ENCODE measurements around the gene ZFAND6. TPM values are rescaled to one million over a fixed set of nuclear protein-coding genes. Genes with fewer than 3 reads are reported as not detected.
"Not testable (repeated sequence)": the region's sequence is repeated elsewhere in the genome, so short reads cannot be mapped to it uniquely, and the experiment has no call there.

Gene ZFAND6
- 36.4 TPM for total RNA-seq

GRCh38 chr15:80058851-80059785 is at the start of gene ZFAND6:
Gene ZFAND6 (plus strand): TSS chr15:80059676. CDS start chr15:80120345, 60,669 bp downstream.
- DNase-seq (ENCODE audit: low spot score) (peak; percentile 98), ATAC-seq (peak; percentile 93)

DNA sequence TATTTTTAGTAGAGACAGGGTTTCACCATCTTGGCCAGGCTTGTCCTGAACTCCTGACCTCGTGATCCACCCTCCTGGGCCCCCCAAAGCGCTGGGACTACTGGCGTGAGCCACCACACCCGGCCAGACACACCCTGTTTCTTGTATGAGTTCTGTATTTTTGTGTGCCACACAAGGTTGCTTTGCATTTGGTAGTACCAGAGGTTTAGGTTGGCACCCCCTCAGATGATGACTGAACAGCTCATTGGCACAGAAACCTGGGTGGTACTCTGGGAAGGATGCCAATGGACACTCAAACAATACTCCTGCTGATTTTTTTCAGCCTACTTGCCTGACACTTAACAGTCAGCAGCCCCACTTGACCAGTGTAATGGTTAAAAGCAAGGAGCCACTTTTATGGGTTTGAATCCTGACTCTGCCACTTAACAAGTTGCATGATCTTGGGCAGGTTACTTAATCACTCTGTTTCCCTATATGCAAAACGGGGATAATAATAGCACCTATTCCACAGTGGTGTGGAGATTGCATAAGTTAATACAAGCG is 49.3 kb upstream of the ZFAND6 start:
- ATAC-seq = no peak
- DNase-seq (ENCODE audit: low spot score) = peak; percentile 22

DNA sequence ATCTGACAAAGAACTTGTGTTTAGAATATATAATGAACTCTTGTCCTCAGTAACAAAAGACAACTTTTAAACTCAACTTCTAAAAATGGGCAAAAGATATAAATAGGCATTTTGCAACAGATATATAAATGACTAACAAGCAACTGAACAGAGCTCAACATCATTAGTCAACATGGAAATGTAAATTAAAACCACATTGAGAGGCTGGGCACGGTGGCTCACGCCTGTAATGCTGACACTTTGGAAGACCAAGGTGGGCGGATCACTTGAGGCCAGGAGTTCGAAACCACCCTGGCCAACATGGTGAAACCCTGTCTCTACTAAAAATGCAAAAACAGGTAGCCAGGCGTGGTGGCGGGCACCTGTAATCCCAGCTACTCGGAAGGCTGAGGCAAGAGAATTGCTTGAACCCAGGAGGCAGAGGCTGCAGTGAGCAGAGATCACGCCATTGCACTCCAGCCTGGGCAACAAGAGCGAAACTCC is 48.4 kb upstream of the ZFAND6 start:
- ATAC-seq = not testable (repeated sequence)
- peak; percentile 19 for DNase-seq (ENCODE audit: low spot score)

DNA sequence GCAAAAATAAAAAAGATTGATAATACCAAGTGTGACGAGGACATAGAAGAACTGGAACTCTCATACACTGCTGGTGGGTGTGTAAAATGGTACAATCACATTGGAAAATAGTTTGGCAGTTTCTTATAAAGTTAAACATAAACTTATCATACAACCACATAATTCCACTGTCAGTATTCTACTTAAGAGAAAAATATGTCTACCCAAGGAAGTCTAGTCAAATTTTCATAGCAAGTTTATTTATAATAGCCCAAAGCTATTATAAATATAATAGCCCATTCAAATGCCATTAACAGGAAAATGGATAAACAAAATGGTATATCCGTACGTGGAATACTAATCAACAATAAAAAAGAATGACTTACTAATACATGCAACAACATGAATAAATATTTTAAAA is 47.9 kb upstream of the ZFAND6 start:
- no peak for ATAC-seq

GRCh38 chr15:80012060-80012726 is 47.3 kb upstream of the ZFAND6 start:
- no peak for DNase-seq (ENCODE audit: low spot score)
- ATAC-seq = no peak

More for the DNA sequence above, 47.9 kb upstream of the ZFAND6 start:
- DNase-seq (ENCODE audit: low spot score) = no peak

GRCh38 chr15:80014186-80014585 is 45.3 kb upstream of the ZFAND6 start:
- not testable (repeated sequence) for ATAC-seq; DNase-seq (ENCODE audit: low spot score)

- ATAC-seq = no peak
- peak; percentile 4 for DNase-seq (ENCODE audit: low spot score)
These were observed 44.3 kb upstream of the ZFAND6 start for GRCh38 chr15:80015156-80015555.

- not testable (repeated sequence) for ATAC-seq
- DNase-seq (ENCODE audit: low spot score) = peak; percentile 24
These were observed 43.0 kb upstream of the ZFAND6 start for GRCh38 chr15:80016506-80016905.

- not testable (repeated sequence) for ATAC-seq
- DNase-seq (ENCODE audit: low spot score) = peak; percentile 5
These were observed 42.3 kb upstream of the ZFAND6 start for GRCh38 chr15:80017139-80017538.

- ATAC-seq (no peak), DNase-seq (ENCODE audit: low spot score) (peak; percentile 3)
These were observed 40.2 kb upstream of the ZFAND6 start for GRCh38 chr15:80019168-80019745.

DNA sequence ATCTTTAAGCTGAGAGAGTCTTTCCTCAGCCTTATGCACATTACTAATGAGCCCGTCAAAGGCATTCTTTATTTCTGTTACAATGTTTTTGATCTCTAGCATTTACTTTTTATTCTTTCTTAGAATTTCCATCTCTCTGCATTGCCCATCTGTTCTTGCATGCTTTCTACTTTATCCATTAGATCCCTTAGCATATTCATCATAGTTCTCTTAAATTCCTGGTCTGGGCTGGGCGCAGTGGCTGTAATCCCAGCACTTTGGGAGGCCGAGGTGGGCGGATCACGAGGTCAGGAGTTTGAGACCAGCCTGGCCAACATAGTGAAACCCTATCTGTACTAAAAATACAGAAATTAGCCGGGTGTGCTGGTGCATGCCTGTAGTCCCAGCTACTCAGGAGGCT is 39.3 kb upstream of the ZFAND6 start:
- DNase-seq (ENCODE audit: low spot score) = peak; percentile 15
- ATAC-seq = not testable (repeated sequence)

GRCh38 chr15:80020731-80021130 is 38.7 kb upstream of the ZFAND6 start:
- DNase-seq (ENCODE audit: low spot score) (no peak), ATAC-seq (no peak)

GRCh38 chr15:80026310-80026709 is 33.2 kb upstream of the ZFAND6 start:
- ATAC-seq (no peak), DNase-seq (ENCODE audit: low spot score) (no peak)

DNA sequence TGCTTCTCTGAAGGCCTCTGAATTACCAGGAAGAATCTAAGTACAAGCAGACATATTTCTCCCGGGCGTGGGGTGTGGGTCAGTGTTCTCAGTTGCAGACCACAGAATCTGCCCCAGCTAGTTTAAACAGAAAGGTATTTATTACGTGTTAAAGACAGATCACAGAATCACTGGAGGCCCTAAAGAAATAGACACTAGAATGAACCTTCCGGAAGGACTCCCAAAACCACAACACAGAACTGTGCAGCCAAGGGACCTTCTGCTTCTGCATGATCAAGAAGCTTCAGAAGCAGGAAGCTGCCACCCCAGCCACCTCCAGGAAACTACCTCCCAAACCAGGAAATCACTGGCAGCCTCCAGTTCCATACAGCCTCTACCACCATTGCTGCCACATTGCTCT is 32.7 kb upstream of the ZFAND6 start:
- DNase-seq (ENCODE audit: low spot score) (peak; percentile 18), ATAC-seq (no peak)

GRCh38 chr15:80028937-80029336 is 30.5 kb upstream of the ZFAND6 start:
- DNase-seq (ENCODE audit: low spot score) (no peak), ATAC-seq (no peak)

DNA sequence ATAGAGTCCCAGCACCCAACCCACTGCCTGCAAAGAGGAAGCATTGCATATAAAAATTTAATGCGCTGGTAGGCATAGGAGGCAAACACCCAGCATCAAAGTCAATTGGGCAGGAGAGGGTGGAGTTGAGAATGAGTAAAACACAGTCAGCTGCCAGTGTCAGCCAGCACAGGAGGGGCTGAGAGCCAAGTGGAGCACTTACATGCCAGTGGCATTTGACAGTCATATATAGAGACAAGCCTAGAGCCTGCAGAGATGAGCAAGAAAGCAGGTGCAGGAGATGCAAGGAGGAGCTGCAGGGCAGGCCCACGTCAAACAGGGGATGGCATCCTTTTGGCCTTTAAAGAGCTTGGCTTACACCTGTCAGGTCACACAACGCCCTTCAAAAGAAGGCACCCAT is 27.6 kb upstream of the ZFAND6 start:
- ATAC-seq (no peak), DNase-seq (ENCODE audit: low spot score) (no peak)

DNA sequence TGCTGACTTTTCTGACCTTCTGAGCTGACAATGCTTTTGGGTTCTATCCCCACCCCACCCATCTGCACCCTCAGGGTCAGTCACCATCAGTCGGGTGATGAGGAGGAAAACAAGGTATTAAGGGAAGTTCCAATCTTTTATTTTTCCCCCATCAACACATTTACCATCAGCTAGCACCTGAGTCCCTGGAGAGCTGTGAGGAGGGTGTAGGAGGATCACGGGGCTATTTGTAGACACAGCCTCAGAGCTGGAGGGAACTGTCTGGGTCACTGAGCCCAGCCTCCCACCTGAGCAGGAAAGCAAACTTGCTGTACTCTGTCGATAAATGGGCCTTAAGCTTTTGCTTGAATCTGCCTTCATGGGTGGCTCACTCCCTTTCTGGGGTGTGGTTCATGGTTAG is 24.8 kb upstream of the ZFAND6 start:
- DNase-seq (ENCODE audit: low spot score) = no peak
- ATAC-seq = no peak

GRCh38 chr15:80036071-80036470 is 23.4 kb upstream of the ZFAND6 start:
- no peak for ATAC-seq
- DNase-seq (ENCODE audit: low spot score) = no peak

GRCh38 chr15:80041494-80042253 is 17.8 kb upstream of the ZFAND6 start:
- DNase-seq (ENCODE audit: low spot score) (no peak), ATAC-seq (peak; percentile 88)

GRCh38 chr15:80042568-80042967 is 16.9 kb upstream of the ZFAND6 start:
- DNase-seq (ENCODE audit: low spot score) = no peak
- no peak for ATAC-seq

Measured in left lobe of liver (tissue), 2 donors.